Adrenal gland (tissue), 12 donors: Measurements from ENCODE around the gene ABCF1. TPM values are rescaled to one million over a fixed set of nuclear protein-coding genes. Genes with fewer than 3 reads are reported as not detected.

Source experiments
- DNase-seq, 7 donors: peaks; one replicate each; pipeline ENCODE4 v3.0.0-alpha.2; 2019 to 2020
- H3K27ac ChIP-seq, 5 donors: fragments of 200-600 bp; sonication (generic) in 4 of 5; 1 replicate in 3 of 5; 2 replicates in 2 of 5; pipeline versions ENCODE4 v1.5.1 to v1.8.0; 2016 to 2020; ENCODE audit warnings: mild to moderate bottlenecking in 1 of 5
- H3K27me3 ChIP-seq: fragments of 200-600 bp; 2 replicates; pipeline ENCODE4 v1.8.0; 2021
- H3K36me3 ChIP-seq, 2 donors: fragments of 200-600 bp; replicated peaks in 1 of 2; 1 replicate in 1 of 2; 2 replicates in 1 of 2; pipeline versions ENCODE4 v1.5.1 to v1.8.0; 2018 to 2022
- H3K4me1 ChIP-seq, 2 donors: fragments of 200-600 bp; replicated peaks in 1 of 2; 1 replicate in 1 of 2; 2 replicates in 1 of 2; pipeline versions ENCODE4 v1.5.1 to v1.8.0; 2018 to 2021
- H3K4me3 ChIP-seq, 4 donors: fragments of 200-600 bp; sonication (generic) in 3 of 4; one replicate each; pipeline ENCODE4 v1.5.1; 2016 to 2018
- H3K9me3 ChIP-seq, 3 donors: fragments of 200-600 bp; sonication (generic) in 1 of 3; replicated peaks in 1 of 3; 1 replicate in 2 of 3; 2 replicates in 1 of 3; pipeline versions ENCODE4 v1.5.1 to v1.8.0; 2016 to 2021
- POLR2A ChIP-seq, 2 donors: fragments of 450-650 bp; IDR thresholded peaks; one replicate each; pipeline ENCODE4 v1.6.1; 2017; ENCODE audit warnings: antibody characterized with exemption in 2 of 2, mild to moderate bottlenecking in 2 of 2, moderate library complexity in 1 of 2
- WGBS, 4 donors: extraction: QIAGEN DNeasy Blood & Tissue Kit in 2 of 4; methylation state at CpG; one replicate each; pipeline versions ENCODE4 v1.1.5 to v1.1.7; 2013 to 2017; 5-methylcytosine and 5-hydroxymethylcytosine counted together
- intact Hi-C, 2 donors: fragments of 100-400 bp; cut with DNase I; formaldehyde crosslinking; loops; one replicate each; pipeline versions ENCODE4 v1.14.1 to v1.15.0; 2022 to 2023
- polyA plus RNA-seq, 3 donors: library from polyadenylated mRNA; stranded (reverse); fragments of 200-250 nt in 2 of 3; fragments of 350-450 nt in 1 of 3; fragmentation: Illumina TruSeq in 1 of 3; extraction: RNeasy Lipid Tissue Mini Kit (QIAGEN cat#74804) in 1 of 3; gene quantifications; one replicate each; pipeline ENCODE4 v1.2.3, GENCODE V29; 2013 to 2014
- total RNA-seq, 9 donors: library from RNA; depleted of rRNA in 4 of 9; stranded (reverse); fragments of >200 nt in 4 of 9; fragments of 120-200 nt in 1 of 9; fragmentation: NEBNext Ultra II Directional in 1 of 9; extraction: Animal tissue kit (Norgen Biotek cat#: 25700) in 1 of 9; gene quantifications; one replicate each; pipeline versions ENCODE4 v1.1.0 to v1.2.4, GENCODE V29; 2013 to 2023
- TF ChIP-seq, protein P1 (sequence below), 6 experiments: fragments of 450-650 bp in 4 of 6; fragments of 200-600 bp in 2 of 6; sonication (generic) in 1 of 6; IDR thresholded peaks; 1 replicate in 5 of 6; 2 replicates in 1 of 6; pipeline versions ENCODE4 v1.5.1 to v1.8.0; 2016 to 2021; ENCODE audit warnings: antibody characterized with exemption in 6 of 6, mild to moderate bottlenecking in 2 of 6, moderate library complexity in 1 of 6
- donor health status: healthy with polysubstance abuse.
- donor health status: Bipolar disorder and iron deficiency.
- donor health status: DM: yes; HTN: yes; CAD: no.
- donor health status: DM: no; HTN: no; CAD: no.
- donor health status: DM: no; HTN: no; CAD: no.
- donor health status: DM: yes; HTN: yes; CAD: no.

The ABCF1 gene
- total and polyA plus RNA-seq, 12 donors: 18.7 to 75.2 (median 37.6) TPM

DNA sequence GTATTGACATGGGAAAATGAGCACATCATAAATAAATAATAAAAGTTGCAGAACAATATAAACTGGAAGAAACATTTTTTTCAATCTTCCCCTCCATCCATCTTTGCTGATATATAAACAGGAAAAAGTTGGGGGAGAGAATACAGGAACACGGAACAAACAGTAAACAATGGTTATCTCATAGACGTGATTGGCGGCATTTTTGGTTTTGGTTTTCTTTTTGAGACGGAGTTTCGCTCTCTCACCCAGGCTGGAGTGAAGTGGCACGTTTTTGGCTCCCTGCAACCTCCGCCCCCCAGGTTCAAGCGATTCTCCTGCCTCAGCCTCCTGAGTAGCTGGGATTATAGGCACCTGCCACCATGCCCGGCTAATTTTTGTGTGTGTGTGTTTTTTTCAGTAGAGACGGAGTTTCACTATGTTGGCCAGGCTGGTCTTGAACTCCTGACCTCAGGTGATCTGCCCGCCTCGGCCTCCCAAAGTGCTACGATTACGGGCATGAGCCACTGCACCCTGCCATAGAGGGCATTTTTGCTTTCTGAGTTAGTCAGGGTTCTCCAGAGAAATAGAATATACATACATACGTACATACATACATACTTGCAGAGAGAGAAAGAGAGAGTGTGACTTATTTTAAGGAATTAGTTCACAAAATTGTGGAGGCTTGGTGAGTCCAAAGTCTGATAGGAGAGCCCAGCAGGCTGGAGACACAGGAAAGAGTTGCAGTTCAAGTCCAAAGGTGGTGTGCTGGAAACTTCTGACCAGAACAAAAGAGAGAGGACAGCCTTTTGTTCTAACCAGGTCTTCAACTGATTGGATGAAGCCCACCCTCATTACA, 37.6 kb upstream of the ABCF1 start:
- DNase-seq: no peak
- Histone ChIP-seq H3K4me1 (peaks cover 0 to 8% of the 10 kb centered on the region in 2 donors), H3K27me3 (no peaks in the 10 kb centered on the region), H3K36me3 (no peaks in the 10 kb centered on the region), H3K9me3 (no peaks in the 10 kb centered on the region), H3K4me3 (no peak overlapping the region), H3K27ac (no peak overlapping the region)
- TF ChIP-seq, protein P1, sequence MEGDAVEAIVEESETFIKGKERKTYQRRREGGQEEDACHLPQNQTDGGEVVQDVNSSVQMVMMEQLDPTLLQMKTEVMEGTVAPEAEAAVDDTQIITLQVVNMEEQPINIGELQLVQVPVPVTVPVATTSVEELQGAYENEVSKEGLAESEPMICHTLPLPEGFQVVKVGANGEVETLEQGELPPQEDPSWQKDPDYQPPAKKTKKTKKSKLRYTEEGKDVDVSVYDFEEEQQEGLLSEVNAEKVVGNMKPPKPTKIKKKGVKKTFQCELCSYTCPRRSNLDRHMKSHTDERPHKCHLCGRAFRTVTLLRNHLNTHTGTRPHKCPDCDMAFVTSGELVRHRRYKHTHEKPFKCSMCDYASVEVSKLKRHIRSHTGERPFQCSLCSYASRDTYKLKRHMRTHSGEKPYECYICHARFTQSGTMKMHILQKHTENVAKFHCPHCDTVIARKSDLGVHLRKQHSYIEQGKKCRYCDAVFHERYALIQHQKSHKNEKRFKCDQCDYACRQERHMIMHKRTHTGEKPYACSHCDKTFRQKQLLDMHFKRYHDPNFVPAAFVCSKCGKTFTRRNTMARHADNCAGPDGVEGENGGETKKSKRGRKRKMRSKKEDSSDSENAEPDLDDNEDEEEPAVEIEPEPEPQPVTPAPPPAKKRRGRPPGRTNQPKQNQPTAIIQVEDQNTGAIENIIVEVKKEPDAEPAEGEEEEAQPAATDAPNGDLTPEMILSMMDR (IDR thresholded peaks at IDR 0.05): no peak
- TF ChIP-seq POLR2A (IDR thresholded peaks at IDR 0.05): no peak
- intact Hi-C loops: loop anchor here in 1 of 2 donors (5.0 kb wide), 1 partner anchor 51 kb away; no protein-coding TSS in a partner anchor
- WGBS, 4 donors: 56 to 79% (median 72%) methylated on average over 15 of the region's 15 CpGs

DNA sequence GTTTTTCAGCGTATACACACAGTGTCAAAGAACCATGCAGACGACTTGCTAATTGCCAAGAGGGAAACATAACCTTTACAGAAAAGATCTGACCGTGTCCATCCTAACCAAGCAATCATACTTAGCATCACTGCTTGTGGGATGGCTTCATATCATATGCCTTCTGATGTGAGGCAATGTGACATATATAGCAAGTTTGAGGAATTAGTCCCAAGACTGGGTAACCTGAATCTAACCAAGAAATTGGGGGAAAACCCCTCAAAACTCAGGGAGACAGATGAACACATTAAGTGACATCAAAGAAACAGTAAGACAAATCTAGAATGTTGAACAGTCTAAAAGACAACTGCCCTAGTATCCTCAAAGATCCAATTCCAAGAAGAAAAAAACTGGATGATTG, 33.3 kb upstream of the ABCF1 start:
- H3K27ac ChIP-seq: no peak overlapping the region
- H3K27me3 ChIP-seq: no peaks in the 10 kb centered on the region
- 74 to 88% (median 79%) methylated on average over 3 of the region's 3 CpGs for WGBS, 4 donors
- no peak overlapping the region for H3K4me3 ChIP-seq
- no peak for TF ChIP-seq POLR2A (IDR thresholded peaks at IDR 0.05)
- TF ChIP-seq, protein P1 (IDR thresholded peaks at IDR 0.05): no peak
- H3K9me3 ChIP-seq: no peaks in the 10 kb centered on the region
- H3K36me3 ChIP-seq: no peaks in the 10 kb centered on the region
- intact Hi-C loops: no loop called here
- H3K4me1 ChIP-seq: peaks cover 3 to 7% of the 10 kb centered on the region in 2 donors
- DNase-seq: no peak

DNA sequence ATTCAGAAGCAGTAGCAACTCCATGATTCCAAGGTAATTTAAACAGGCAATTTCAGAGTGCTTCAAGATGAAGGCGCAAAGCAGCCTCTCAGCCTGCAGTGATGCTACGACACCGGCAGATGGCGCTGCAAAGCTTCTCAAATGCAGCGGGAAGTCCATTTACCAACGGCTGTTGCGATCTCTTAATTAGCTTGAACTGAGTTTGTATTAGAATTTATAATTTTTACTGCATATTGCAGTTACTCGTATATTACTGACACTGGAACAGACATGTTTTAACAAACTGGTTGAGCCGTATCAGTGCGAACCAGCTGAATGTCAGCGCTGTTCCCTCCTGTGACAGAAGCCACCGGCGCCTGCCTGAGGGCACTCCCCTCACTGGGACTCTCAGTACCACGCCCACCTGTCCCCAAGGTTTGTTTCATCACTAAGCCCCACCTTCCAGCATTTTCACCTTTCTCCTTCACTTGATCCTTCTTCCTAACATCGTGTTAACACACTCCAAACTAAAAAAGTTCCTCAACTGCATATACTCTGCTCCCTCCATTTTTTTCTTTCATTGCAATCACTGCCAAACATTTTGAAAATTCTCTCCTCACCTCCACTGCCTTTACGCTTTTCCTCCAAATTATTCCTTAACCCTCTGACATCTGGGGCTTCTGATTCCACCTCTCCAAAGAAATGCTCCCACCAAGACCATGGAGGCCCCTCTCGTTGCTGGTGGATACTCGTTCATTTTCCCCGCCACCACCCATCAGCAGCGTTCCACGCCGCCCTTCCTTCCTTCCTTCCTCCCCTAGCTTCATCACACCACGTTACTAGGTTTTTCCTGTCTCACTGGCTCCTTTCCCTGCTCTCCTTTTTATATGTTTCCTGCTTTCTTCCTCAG, 29.5 kb upstream of the ABCF1 start:
- TF ChIP-seq POLR2A (IDR thresholded peaks at IDR 0.05): no peak
- TF ChIP-seq, protein P1 (IDR thresholded peaks at IDR 0.05): peak; percentile 83 to 96 (median 88)

DNA sequence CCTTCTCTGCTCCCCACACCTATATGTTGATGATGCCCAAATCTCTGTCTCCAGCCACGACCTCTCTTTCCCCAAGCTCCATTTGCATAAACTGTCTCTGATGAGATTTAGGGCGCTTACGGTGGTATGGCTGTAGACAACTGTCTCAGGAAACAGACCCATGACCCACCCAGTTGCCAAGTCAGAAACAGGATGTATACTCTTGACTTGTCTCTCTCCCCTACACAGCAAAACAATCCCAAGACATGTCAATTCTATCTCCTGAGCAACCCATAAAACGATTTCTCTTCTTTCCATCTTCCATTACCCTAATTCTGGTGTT, 28.9 kb upstream of the ABCF1 start:
- Histone ChIP-seq H3K4me3 (no peak overlapping the region), H3K4me1 (peaks cover 3 to 7% of the 10 kb centered on the region in 2 donors), H3K9me3 (no peaks in the 10 kb centered on the region), H3K27me3 (no peaks in the 10 kb centered on the region), H3K36me3 (peaks cover 0 to 16% of the 10 kb centered on the region in 2 donors), H3K27ac (peak overlapping the region in 2 of 5 donors; percentile 11 to 17)
- intact Hi-C loops: loop anchor here in 1 of 2 donors (5.0 kb wide), 1 partner anchor 45 kb away; no protein-coding TSS in a partner anchor
- 15 to 27% (median 18%) methylated on average over 4 of the region's 4 CpGs for WGBS, 4 donors
- TF ChIP-seq, protein P1 (IDR thresholded peaks at IDR 0.05): no peak
- no peak for TF ChIP-seq POLR2A (IDR thresholded peaks at IDR 0.05)
- DNase-seq: peak in 1 of 7 donors; percentile 54

More for the DNA sequence above, 29.5 kb upstream of the ABCF1 start:
- H3K4me1 ChIP-seq: peaks cover 3 to 7% of the 10 kb centered on the region in 2 donors
- peak overlapping the region in 1 of 5 donors; percentile 41 for H3K27ac ChIP-seq
- H3K36me3 ChIP-seq: peaks cover 0 to 10% of the 10 kb centered on the region in 2 donors
- DNase-seq: peak; percentile 65 to 92 (median 76)
- intact Hi-C loops: loop anchor here in 1 of 2 donors (5.0 kb wide), 1 partner anchor 46 kb away; no protein-coding TSS in a partner anchor
- peak overlapping the region in 1 of 4 donors; percentile 49 for H3K4me3 ChIP-seq
- 10 to 12% (median 11%) methylated on average over 23 of the region's 23 CpGs for WGBS, 4 donors
- H3K9me3 ChIP-seq: no peaks in the 10 kb centered on the region
- no peaks in the 10 kb centered on the region for H3K27me3 ChIP-seq
